ENCODE data around the gene RAP1GAP2. TPM values are rescaled to one million over a fixed set of nuclear protein-coding genes. Genes with fewer than 3 reads are reported as not detected.

RAP1GAP2 gene
- total RNA-seq, 1 experiment from 2014 or later, result 72.8 TPM

GRCh38 chr17:3033741-3034577 lies 237.7 kb downstream of the RAP1GAP2 start:
- POLR2A ChIA-PET, result no interaction called here
- no peaks in the 10 kb centered on the region for H3K27me3 Mint-ChIP-seq (ENCODE audit: low read depth)
- no peak overlapping the region for H3K27ac Mint-ChIP-seq
- peaks cover 17% of the 10 kb centered on the region for H3K36me3 Mint-ChIP-seq
- no peak for TF ChIP-seq NFATC4 (CRISPR knock-in tag; IDR thresholded peaks at IDR 0.05)
- no peak for TF ChIP-seq MAX (CRISPR knock-in tag; IDR thresholded peaks at IDR 0.05)
- TF ChIP-seq OVOL2 (CRISPR knock-in tag; IDR thresholded peaks at IDR 0.05; ENCODE audit: borderline replicate concordance), result no peak
- no peak for TF ChIP-seq CDX4 (CRISPR knock-in tag; IDR thresholded peaks at IDR 0.05; ENCODE audit: borderline replicate concordance)
- TF ChIP-seq ZNF317 (CRISPR knock-in tag; IDR thresholded peaks at IDR 0.05; ENCODE audit: borderline replicate concordance, low read depth), result no peak
- TF ChIP-seq TEAD1 (CRISPR knock-in tag; IDR thresholded peaks at IDR 0.05), result no peak
- TF ChIP-seq CTCF (IDR thresholded peaks at IDR 0.05), result no peak
- no peak for TF ChIP-seq ERG (CRISPR knock-in tag; IDR thresholded peaks at IDR 0.05)
- TF ChIP-seq AR (CRISPR knock-in tag; IDR thresholded peaks at IDR 0.05), result no peak
- no peaks in the 10 kb centered on the region for H3K9me3 Mint-ChIP-seq
- no peak overlapping the region for H3K4me3 Mint-ChIP-seq
- no peak for ATAC-seq
- CTCF ChIA-PET, result interaction anchor here (0.5 to 1.7 kb wide), 2 partner anchors 10 to 341 kb away, joined by 4 to 7 read pairs; no protein-coding TSS in a partner anchor
- no peak for DNase-seq (ENCODE audit: low spot score)
- H3K4me1 Mint-ChIP-seq, result no peaks in the 10 kb centered on the region

- no peak overlapping the region for H3K27ac Mint-ChIP-seq
- H3K9me3 Mint-ChIP-seq, result no peaks in the 10 kb centered on the region
- POLR2A ChIA-PET, result no interaction called here
- H3K4me1 Mint-ChIP-seq, result no peaks in the 10 kb centered on the region
- H3K36me3 Mint-ChIP-seq, result peaks cover 12% of the 10 kb centered on the region
- no peak overlapping the region for H3K4me3 Mint-ChIP-seq
- no peak for TF ChIP-seq MYBL2 (CRISPR knock-in tag; IDR thresholded peaks at IDR 0.05)
- no peak for TF ChIP-seq ZNF396 (CRISPR knock-in tag; IDR thresholded peaks at IDR 0.05; ENCODE audit: borderline replicate concordance)
- no peak for TF ChIP-seq GTF2I (CRISPR knock-in tag; conservative IDR thresholded peaks at IDR 0.05)
- TF ChIP-seq CBFB (CRISPR knock-in tag; IDR thresholded peaks at IDR 0.05; ENCODE audit: low read depth), result no peak
- no peaks in the 10 kb centered on the region for H3K27me3 Mint-ChIP-seq (ENCODE audit: low read depth)
- CTCF ChIA-PET, result interaction anchor here (0.5 kb wide), 1 partner anchor 340 kb away, joined by 7 read pairs; no protein-coding TSS in a partner anchor
- ATAC-seq, result no peak
- DNase-seq (ENCODE audit: low spot score), result no peak
Measured at GRCh38 chr17:3034578-3034920, 238.3 kb downstream of the RAP1GAP2 start.

- Mint-ChIP-seq H3K9me3 (no peaks in the 10 kb centered on the region), H3K36me3 (peaks cover 6% of the 10 kb centered on the region), H3K27ac (no peak overlapping the region), H3K27me3 (ENCODE audit: low read depth) (no peaks in the 10 kb centered on the region), H3K4me1 (no peaks in the 10 kb centered on the region), H3K4me3 (no peak overlapping the region)
- CTCF ChIA-PET, result interaction anchor here (0.7 to 1.7 kb wide), 2 partner anchors 13 to 702 kb away, joined by 3 to 5 read pairs; no protein-coding TSS in a partner anchor
- POLR2A ChIA-PET, result no interaction called here
- ATAC-seq, result no peak
- DNase-seq (ENCODE audit: low spot score), result no peak
- TF ChIP-seq RORB (CRISPR knock-in tag; IDR thresholded peaks at IDR 0.05) (no peak), ZNF425 (CRISPR knock-in tag; conservative IDR thresholded peaks at IDR 0.05) (no peak), KAT7 (CRISPR knock-in tag; IDR thresholded peaks at IDR 0.05; ENCODE audit: borderline replicate concordance) (no peak), HMGA2 (CRISPR knock-in tag; IDR thresholded peaks at IDR 0.05) (no peak), GABPB1 (CRISPR knock-in tag; IDR thresholded peaks at IDR 0.05) (no peak)
Measured at GRCh38 chr17:3035256-3035967, 239.2 kb downstream of the RAP1GAP2 start.
